ENCODE data around the gene KCNH5. TPM values are rescaled to one million over a fixed set of nuclear protein-coding genes. Genes with fewer than 3 reads are reported as not detected.

KCNH5 gene
- polyA plus RNA-seq, 1 of the 3 experiments (the other 2 are of a cell fraction), result not detected

DNA sequence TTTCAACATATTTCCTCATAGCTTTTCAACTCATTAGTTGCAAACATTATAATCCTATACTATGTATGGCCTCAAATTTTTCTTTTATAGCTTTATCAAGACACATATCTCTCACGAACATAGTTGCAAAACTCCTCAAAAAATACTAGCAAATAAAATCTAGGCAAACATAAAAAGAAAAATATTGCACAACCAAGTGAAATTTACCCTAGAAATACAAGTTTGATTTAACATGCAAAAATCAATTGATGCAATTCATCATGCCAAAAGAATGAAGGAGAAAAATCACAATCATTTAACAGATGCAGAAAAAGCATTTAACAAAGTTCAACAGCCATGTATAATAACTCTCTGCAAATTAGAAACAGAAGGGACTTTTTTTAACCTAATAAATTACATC, 33.3 kb upstream of the KCNH5 start:
- H3F3A ChIP-seq (replicated peaks; ENCODE audit: insufficient read depth), result no peaks in the 10 kb centered on the region
- 0% methylated on average over 1 of the region's 1 CpG for whole genome bisulfite sequencing (ENCODE audit: low lambda C conversion rate)

DNA sequence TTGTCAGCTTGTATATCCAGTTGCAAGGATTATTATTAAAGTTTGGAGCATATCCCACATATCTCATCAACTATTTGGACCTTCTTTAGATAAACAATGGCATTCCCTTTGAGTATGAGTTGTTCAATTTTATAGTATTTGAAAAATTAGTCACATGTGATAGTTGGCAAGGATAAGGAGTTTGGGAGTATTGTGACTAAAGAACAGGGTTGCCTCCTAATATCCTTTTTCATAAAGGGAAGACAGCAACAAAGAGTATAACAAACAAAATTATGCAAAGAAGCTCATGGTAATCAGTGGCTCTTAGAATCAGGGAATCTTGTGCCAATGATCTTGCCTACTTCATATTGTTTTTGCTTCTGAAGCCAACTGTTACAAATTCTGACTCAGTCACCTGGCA, 31.2 kb upstream of the KCNH5 start:
- no peak overlapping the region for H3K4me3 ChIP-seq (ENCODE audit: low read depth in 2 of 2, low read length in 1 of 2)
- no peak overlapping the region for H3K4me2 ChIP-seq
- POLR2A ChIA-PET, result no interaction called here
- no peaks in the 10 kb centered on the region for H3F3A ChIP-seq (replicated peaks; ENCODE audit: insufficient read depth)
- no peaks in the 10 kb centered on the region for H4K20me1 ChIP-seq (ENCODE audit: insufficient read depth)
- H2AFZ ChIP-seq (ENCODE audit: low read depth), result no peak overlapping the region
- H3K36me3 ChIP-seq (replicated peaks in 1 of 2; ENCODE audit: control insufficient read depth in 1 of 2, insufficient read depth in 2 of 2, low read length in 1 of 2), result no peaks in the 10 kb centered on the region
- H3K27me3 ChIP-seq (ENCODE audit: insufficient read depth), result no peaks in the 10 kb centered on the region
- no peak for DNase-seq
- TF ChIP-seq FOXM1 (IDR thresholded peaks at IDR 0.05; ENCODE audit: low read depth) (no peak), PBX3 (IDR thresholded peaks at IDR 0.05) (no peak), SMC3 (IDR thresholded peaks at IDR 0.05; ENCODE audit: low read depth, low read length) (no peak), FOSL2 (IDR thresholded peaks at IDR 0.05; ENCODE audit: borderline replicate concordance, low read depth) (no peak), NFIC (IDR thresholded peaks at IDR 0.05; ENCODE audit: borderline replicate concordance) (no peak), FOXJ3 (CRISPR knock-in tag; IDR thresholded peaks at IDR 0.05) (no peak), NRF1 (IDR thresholded peaks at IDR 0.05; ENCODE audit: low read depth, low read length) (no peak), GATA2 (CRISPR knock-in tag; IDR thresholded peaks at IDR 0.05) (no peak), EZH2phosphoT487 (IDR thresholded peaks at IDR 0.05; ENCODE audit: borderline replicate concordance, low read depth) (no peak), MXI1 (IDR thresholded peaks at IDR 0.05; ENCODE audit: low read depth, low read length) (no peak)
- TF ChIP-seq, protein P1, sequence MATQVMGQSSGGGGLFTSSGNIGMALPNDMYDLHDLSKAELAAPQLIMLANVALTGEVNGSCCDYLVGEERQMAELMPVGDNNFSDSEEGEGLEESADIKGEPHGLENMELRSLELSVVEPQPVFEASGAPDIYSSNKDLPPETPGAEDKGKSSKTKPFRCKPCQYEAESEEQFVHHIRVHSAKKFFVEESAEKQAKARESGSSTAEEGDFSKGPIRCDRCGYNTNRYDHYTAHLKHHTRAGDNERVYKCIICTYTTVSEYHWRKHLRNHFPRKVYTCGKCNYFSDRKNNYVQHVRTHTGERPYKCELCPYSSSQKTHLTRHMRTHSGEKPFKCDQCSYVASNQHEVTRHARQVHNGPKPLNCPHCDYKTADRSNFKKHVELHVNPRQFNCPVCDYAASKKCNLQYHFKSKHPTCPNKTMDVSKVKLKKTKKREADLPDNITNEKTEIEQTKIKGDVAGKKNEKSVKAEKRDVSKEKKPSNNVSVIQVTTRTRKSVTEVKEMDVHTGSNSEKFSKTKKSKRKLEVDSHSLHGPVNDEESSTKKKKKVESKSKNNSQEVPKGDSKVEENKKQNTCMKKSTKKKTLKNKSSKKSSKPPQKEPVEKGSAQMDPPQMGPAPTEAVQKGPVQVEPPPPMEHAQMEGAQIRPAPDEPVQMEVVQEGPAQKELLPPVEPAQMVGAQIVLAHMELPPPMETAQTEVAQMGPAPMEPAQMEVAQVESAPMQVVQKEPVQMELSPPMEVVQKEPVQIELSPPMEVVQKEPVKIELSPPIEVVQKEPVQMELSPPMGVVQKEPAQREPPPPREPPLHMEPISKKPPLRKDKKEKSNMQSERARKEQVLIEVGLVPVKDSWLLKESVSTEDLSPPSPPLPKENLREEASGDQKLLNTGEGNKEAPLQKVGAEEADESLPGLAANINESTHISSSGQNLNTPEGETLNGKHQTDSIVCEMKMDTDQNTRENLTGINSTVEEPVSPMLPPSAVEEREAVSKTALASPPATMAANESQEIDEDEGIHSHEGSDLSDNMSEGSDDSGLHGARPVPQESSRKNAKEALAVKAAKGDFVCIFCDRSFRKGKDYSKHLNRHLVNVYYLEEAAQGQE (IDR thresholded peaks at IDR 0.05; ENCODE audit: low read depth, low read length), result no peak
- no peaks in the 10 kb centered on the region for H3K9me2 ChIP-seq
- H3K4me1 ChIP-seq (ENCODE audit: control insufficient read depth in 1 of 2, insufficient read depth in 2 of 2, low read depth in 1 of 2, low read length in 1 of 2), result no peaks in the 10 kb centered on the region
- H3K79me2 ChIP-seq (ENCODE audit: insufficient read depth), result no peaks in the 10 kb centered on the region
- H3K27ac ChIP-seq (ENCODE audit: low read depth in 2 of 2, low read length in 1 of 2), result no peak overlapping the region
- CTCF ChIA-PET, result interaction anchor here (0.8 kb wide), 2 partner anchors 38 to 897 kb away, joined by 3 read pairs; no protein-coding TSS in a partner anchor
- H3K9me3 ChIP-seq, result no peaks in the 10 kb centered on the region
- H3K9ac ChIP-seq, result no peak overlapping the region

More for the DNA sequence above, 33.3 kb upstream of the KCNH5 start:
- no peak for DNase-seq
- Histone ChIP-seq H3K4me3 (ENCODE audit: low read depth in 2 of 2, low read length in 1 of 2) (no peak overlapping the region), H3K9me3 (no peaks in the 10 kb centered on the region), H3K27ac (ENCODE audit: low read depth in 2 of 2, low read length in 1 of 2) (no peak overlapping the region), H3K9me2 (no peaks in the 10 kb centered on the region), H3K79me2 (ENCODE audit: insufficient read depth) (no peaks in the 10 kb centered on the region), H3K36me3 (replicated peaks in 1 of 2; ENCODE audit: control insufficient read depth in 1 of 2, insufficient read depth in 2 of 2, low read length in 1 of 2) (no peaks in the 10 kb centered on the region), H2AFZ (ENCODE audit: low read depth) (no peak overlapping the region), H3K4me2 (no peak overlapping the region), H3K9ac (no peak overlapping the region), H4K20me1 (ENCODE audit: insufficient read depth) (no peaks in the 10 kb centered on the region), H3K4me1 (ENCODE audit: control insufficient read depth in 1 of 2, insufficient read depth in 2 of 2, low read depth in 1 of 2, low read length in 1 of 2) (no peaks in the 10 kb centered on the region), H3K27me3 (ENCODE audit: insufficient read depth) (no peaks in the 10 kb centered on the region)
- no peak for TF ChIP-seq YY1 (IDR thresholded peaks at IDR 0.05; ENCODE audit: low read depth)
- no peak for TF ChIP-seq PBX3 (IDR thresholded peaks at IDR 0.05)
- TF ChIP-seq EZH2phosphoT487 (IDR thresholded peaks at IDR 0.05; ENCODE audit: borderline replicate concordance, low read depth), result no peak
- TF ChIP-seq USF2 (IDR thresholded peaks at IDR 0.05; ENCODE audit: borderline replicate concordance, low read depth, low read length), result no peak
- TF ChIP-seq SMC3 (IDR thresholded peaks at IDR 0.05; ENCODE audit: low read depth, low read length), result no peak
- no peak for TF ChIP-seq CHD2 (IDR thresholded peaks at IDR 0.05; ENCODE audit: low read length, partially characterized antibody)
- TF ChIP-seq POLR2AphosphoS5 (IDR thresholded peaks at IDR 0.05; ENCODE audit: low read depth, low read length), result no peak
- POLR2A ChIA-PET, result no interaction called here
- CTCF ChIA-PET, result no interaction called here

Data from SK-N-SH (cell line).